H1 (cell line): ENCODE results near the gene GHRH. TPM values are rescaled to one million over a fixed set of nuclear protein-coding genes. Genes with fewer than 3 reads are reported as not detected.

ENCODE experiments used
- CTCF ChIA-PET: fragments of 300-600 bp; sonication (Branson Sonifier 250); formaldehyde crosslinking; loops from one replicate; lab custom pipeline; 2021; ENCODE audit not compliant: partially characterized antibody; lab: Charles Lee
- POLR2A ChIA-PET: fragments of 300-600 bp; sonication (Branson Sonifier 250); formaldehyde crosslinking; loops from one replicate; lab custom pipeline; 2021; ENCODE audit warnings: inconsistent platforms; ENCODE audit not compliant: partially characterized antibody; lab: Charles Lee
- DNase-seq, 2 experiments: peaks; one replicate each; pipeline versions ENCODE4 v3.0.0 to v3.0.0-alpha.2; 2010 to 2022; ENCODE audit warnings: low spot score in 2 of 2, low read depth in 1 of 2, mixed read lengths in 1 of 2
- FAIRE-seq: peaks from 2 replicates; lab custom pipeline; 2011; peaks lifted over from hg19 to GRCh38; lab: Jason Lieb, UNC
- H2AFZ ChIP-seq: 2 replicates; pipeline ENCODE4 v1.8.1; 2012; ENCODE audit warnings: low read length, inconsistent platforms
- H2AK5ac ChIP-seq: 2 replicates; pipeline ENCODE4 v1.6.1; 2013; ENCODE audit warnings: low read depth, low read length
- H2BK120ac ChIP-seq: replicated peaks from 2 replicates; pipeline ENCODE3; 2013; ENCODE audit warnings: low read depth, low read length, inconsistent platforms
- H2BK12ac ChIP-seq: 2 replicates; pipeline ENCODE4 v1.6.1; 2013; ENCODE audit warnings: low read depth, low read length
- H2BK15ac ChIP-seq: 2 replicates; pipeline ENCODE4 v1.6.1; 2013; ENCODE audit warnings: low read length
- H2BK20ac ChIP-seq: 2 replicates; pipeline ENCODE4 v1.6.1; 2013; ENCODE audit warnings: low read length
- H2BK5ac ChIP-seq: 2 replicates; pipeline ENCODE4 v1.6.1; 2013; ENCODE audit warnings: low read depth, low read length
- H3K14ac ChIP-seq: 2 replicates; pipeline ENCODE4 v1.6.1; 2013; ENCODE audit warnings: inconsistent platforms; ENCODE audit not compliant: insufficient read length
- H3K18ac ChIP-seq: 2 replicates; pipeline ENCODE4 v1.6.1; 2013; ENCODE audit warnings: low read length; ENCODE audit errors: extremely low read depth
- H3K23ac ChIP-seq: 2 replicates; pipeline ENCODE4 v1.6.1; 2013; ENCODE audit warnings: inconsistent platforms; ENCODE audit not compliant: insufficient read length
- H3K23me2 ChIP-seq: 2 replicates; pipeline ENCODE4 v1.6.1; 2013; ENCODE audit warnings: low read depth, low read length
- H3K27ac ChIP-seq: 2 replicates; pipeline ENCODE4 v1.6.1; 2011; ENCODE audit warnings: low read depth, low read length, inconsistent platforms
- H3K27me3 ChIP-seq, 4 experiments: replicated peaks in 1 of 4; 1 replicate in 1 of 4; 2 replicates in 3 of 4; pipeline versions ENCODE4 v1.6.1 to v1.8.1; 2011 to 2013; ENCODE audit warnings: low read length in 3 of 4, mild to moderate bottlenecking in 3 of 4, inconsistent platforms in 2 of 4, mixed read lengths in 2 of 4, moderate library complexity in 1 of 4; ENCODE audit not compliant: control insufficient read depth in 3 of 4, insufficient read depth in 3 of 4; ENCODE audit errors: extremely low read depth in 1 of 4
- H3K36me3 ChIP-seq, 4 experiments: 2 replicates each; pipeline versions ENCODE4 v1.6.1 to v1.8.1; 2011 to 2013; ENCODE audit warnings: mild to moderate bottlenecking in 4 of 4, low read length in 3 of 4, moderate library complexity in 2 of 4, control low read depth in 1 of 4, inconsistent platforms in 1 of 4; ENCODE audit not compliant: insufficient read depth in 4 of 4, control insufficient read depth in 2 of 4
- H3K4ac ChIP-seq: replicated peaks from 2 replicates; pipeline ENCODE3; 2013; ENCODE audit warnings: low read length, low read depth, mixed read lengths, inconsistent platforms; ENCODE audit not compliant: insufficient read length
- H3K4me1 ChIP-seq, 4 experiments: replicated peaks in 1 of 4; 1 replicate in 1 of 4; 2 replicates in 3 of 4; pipeline versions ENCODE4 v1.6.1 to v1.8.1; 2011 to 2013; ENCODE audit warnings: low read length in 3 of 4, inconsistent platforms in 2 of 4, mixed read lengths in 1 of 4; ENCODE audit not compliant: insufficient read depth in 4 of 4, control insufficient read depth in 3 of 4
- H3K4me2 ChIP-seq, 2 experiments: 2 replicates each; pipeline versions ENCODE4 v1.6.1 to v1.8.1; 2011 to 2013; ENCODE audit warnings: low read depth in 2 of 2, low read length in 2 of 2, control low read depth in 1 of 2, inconsistent platforms in 1 of 2, mild to moderate bottlenecking in 1 of 2; ENCODE audit not compliant: insufficient read depth in 1 of 2
- H3K4me3 ChIP-seq, 4 experiments: fragments of 200-600, 300-600 bp in 1 of 4; sonication (generic), shearing (Covaris generic), sonication (Bioruptor Twin) in 1 of 4; 2 replicates each; pipeline versions ENCODE4 v1.5.1 to v1.8.1; 2011 to 2016; ENCODE audit warnings: low read length in 4 of 4, low read depth in 3 of 4, control low read depth in 2 of 4, inconsistent platforms in 2 of 4, mild to moderate bottlenecking in 2 of 4, mixed read lengths in 1 of 4, moderate library complexity in 1 of 4; ENCODE audit not compliant: insufficient read depth in 2 of 4; ENCODE audit errors: extremely low read depth in 1 of 4
- H3K56ac ChIP-seq: replicated peaks from 2 replicates; pipeline ENCODE3; 2013; ENCODE audit warnings: low read depth, mild to moderate bottlenecking, mixed read lengths, low read length, inconsistent platforms; ENCODE audit not compliant: insufficient read length
- H3K79me1 ChIP-seq: 2 replicates; pipeline ENCODE4 v1.6.1; 2013; ENCODE audit warnings: low read depth, low read length, control low read depth
- H3K79me2 ChIP-seq, 2 experiments: 2 replicates each; pipeline versions ENCODE4 v1.6.1 to v1.8.1; 2012 to 2013; ENCODE audit warnings: low read length in 2 of 2, mild to moderate bottlenecking in 2 of 2, inconsistent platforms in 1 of 2; ENCODE audit not compliant: insufficient read depth in 2 of 2, control insufficient read depth in 1 of 2
- H3K9ac ChIP-seq, 4 experiments: replicated peaks in 1 of 4; 1 replicate in 1 of 4; 2 replicates in 3 of 4; pipeline versions ENCODE4 v1.6.1 to v1.8.1; 2011 to 2013; ENCODE audit warnings: low read depth in 3 of 4, low read length in 3 of 4, control low read depth in 2 of 4, mild to moderate bottlenecking in 2 of 4, moderate library complexity in 2 of 4, inconsistent platforms in 1 of 4; ENCODE audit errors: extremely low read depth in 1 of 4
- H3K9me3 ChIP-seq, 2 experiments: 2 replicates each; pipeline versions ENCODE4 v1.6.1 to v1.8.1; 2012 to 2013; ENCODE audit warnings: mild to moderate bottlenecking in 2 of 2, moderate library complexity in 2 of 2, control low read depth in 1 of 2, inconsistent platforms in 1 of 2, low read depth in 1 of 2, low read length in 1 of 2, mixed read lengths in 1 of 2; ENCODE audit not compliant: insufficient read depth in 2 of 2
- H4K20me1 ChIP-seq, 2 experiments: replicated peaks in 1 of 2; 2 replicates each; pipeline versions ENCODE3 to v1.8.1; 2011 to 2013; ENCODE audit warnings: inconsistent platforms in 2 of 2, low read length in 2 of 2, mild to moderate bottlenecking in 1 of 2; ENCODE audit not compliant: insufficient read depth in 2 of 2, control insufficient read depth in 1 of 2
- H4K5ac ChIP-seq: 2 replicates; pipeline ENCODE4 v1.6.1; 2013; ENCODE audit warnings: low read length, low read depth, mixed read lengths, inconsistent platforms; ENCODE audit not compliant: insufficient read length
- H4K8ac ChIP-seq: 2 replicates; pipeline ENCODE4 v1.8.0; 2013; ENCODE audit warnings: mild to moderate bottlenecking, moderate library complexity, low read length, inconsistent platforms; ENCODE audit not compliant: insufficient read depth; ENCODE audit errors: extremely low read depth
- H4K91ac ChIP-seq: replicated peaks from 2 replicates; pipeline ENCODE3; 2013; ENCODE audit warnings: low read length, mixed read lengths, inconsistent platforms; ENCODE audit not compliant: insufficient read length
- ASH2L ChIP-seq: fragments of 200-600, 300-600 bp; sonication (generic); IDR thresholded peaks from one replicate; pipeline ENCODE4 v1.7.1; 2017; ENCODE audit warnings: low read length
- BACH1 ChIP-seq: IDR thresholded peaks from 2 replicates; pipeline ENCODE4 v1.6.1; 2012; ENCODE audit warnings: low read length, improper control_type of control experiment
- CBX8 ChIP-seq: fragments of 300-800, 300-1000 bp; sonication (generic); IDR thresholded peaks from 2 replicates; pipeline ENCODE4 v1.7.1; 2016; ENCODE audit warnings: low read depth, low read length, borderline replicate concordance
- CHD2 ChIP-seq: IDR thresholded peaks from 2 replicates; pipeline ENCODE4 v1.6.1; 2012; ENCODE audit warnings: low read length, improper control_type of control experiment
- NRF1 ChIP-seq: IDR thresholded peaks from 2 replicates; pipeline ENCODE4 v1.6.1; 2011; ENCODE audit warnings: mild to moderate bottlenecking, low read depth, low read length, improper control_type of control experiment
- SP4 ChIP-seq: IDR thresholded peaks from 2 replicates; pipeline ENCODE4 v1.6.1; 2012; ENCODE audit warnings: low read length, inconsistent platforms
- WGBS, 2 experiments: shearing (Covaris generic) in 1 of 2; methylation state at CpG; one replicate each; pipeline versions ENCODE4 v1.1.6 to v1.1.7; 2013 to 2015; ENCODE audit warnings: low lambda C conversion rate in 2 of 2, mixed read lengths in 2 of 2, inconsistent platforms in 1 of 2, low coverage in 1 of 2, missing lambda C conversion rate in 1 of 2; ENCODE audit not compliant: insufficient replicate concordance in 2 of 2, insufficient coverage in 1 of 2, insufficient read length in 1 of 2; ENCODE audit errors: extremely low coverage in 1 of 2, missing lambda C conversion rate in 1 of 2; 5-methylcytosine and 5-hydroxymethylcytosine counted together
- polyA plus RNA-seq, 7 experiments: library from polyadenylated mRNA; depleted of rRNA in 3 of 7; stranded (reverse) in 5 of 7; unstranded in 2 of 7; fragments of >200 nt in 5 of 7; fragments of 200-250 nt in 2 of 7; gene quantifications; 1 replicate in 5 of 7; 2 replicates in 1 of 7; 4 replicates in 1 of 7; pipeline versions ENCODE4 v1.2.1 to v1.2.3, GENCODE V29; 2011 to 2013; ENCODE audit warnings: missing spikeins in 2 of 7, mixed read lengths in 2 of 7
- total RNA-seq: library from RNA; stranded (reverse); fragmentation: NEBNext Ultra II Directional; extraction: Animal tissue kit (Norgen Biotek cat#: 25700); gene quantifications from 2 replicates; pipeline ENCODE4 v1.2.1, GENCODE V29; 2021

The GHRH gene
- total and polyA plus RNA-seq, 2 of the 8 experiments (the other 6 are each of a cell fraction or from before 2014, with no cell fraction given), result not detected

GRCh38 chr20:37273988-37274387 is 12.4 kb upstream of the GHRH start:
- H2BK15ac ChIP-seq, result no peak overlapping the region
- FAIRE-seq (no peak), DNase-seq (no peak)
- no peak overlapping the region for H2BK5ac ChIP-seq
- no peaks in the 10 kb centered on the region for H3K79me1 ChIP-seq
- no peak overlapping the region for H2AK5ac ChIP-seq
- H3K4me2 ChIP-seq, result no peak overlapping the region
- TF ChIP-seq NRF1, result no peak
- no peak for TF ChIP-seq ASH2L
- no peak for TF ChIP-seq BACH1
- no peak for TF ChIP-seq CBX8
- TF ChIP-seq SP4, result no peak
- no peak for TF ChIP-seq CHD2
- no peak overlapping the region; the same call in 1 of the 2 replicates for H3K27ac ChIP-seq
- no peaks in the 10 kb centered on the region for H4K20me1 ChIP-seq
- peaks cover 0 to 3% (median 1%) of the 10 kb centered on the region in 4 experiments; a peak in 4 of 7 replicates for H3K4me1 ChIP-seq
- no peak overlapping the region for H2BK12ac ChIP-seq
- ChIA-PET POLR2A (interaction anchor here (1.2 kb wide), 1 partner anchor 15 kb away, joined by 3 read pairs; the partner anchor contains the start of gene MANBAL), CTCF (interaction anchor here (1.0 to 10.0 kb wide), 3 partner anchors 9 to 260 kb away, joined by 3 to 91 read pairs (median 21); no protein-coding TSS in a partner anchor)
- H3K36me3 ChIP-seq, result no peaks in the 10 kb centered on the region
- H2BK120ac ChIP-seq, result no peak overlapping the region
- no peak overlapping the region for H4K8ac ChIP-seq
- H3K9me3 ChIP-seq, result 0 out of 4 replicates have a peak, but pooled peaks cover 0 to 4% of the 10 kb centered on the region in 2 experiments
- H3K18ac ChIP-seq, result no peak overlapping the region
- H3K56ac ChIP-seq, result no peak overlapping the region
- H2AFZ ChIP-seq, result no peak overlapping the region
- H4K5ac ChIP-seq, result no peak overlapping the region
- no peaks in the 10 kb centered on the region for H3K27me3 ChIP-seq
- H3K23ac ChIP-seq, result no peak overlapping the region
- 80% methylated on average over 1 of the region's 1 CpG; no CpG with 5 or more reads in 1 of the 2 experiments for WGBS, 2 experiments
- H3K9ac ChIP-seq, result no peak overlapping the region
- H3K79me2 ChIP-seq, result no peaks in the 10 kb centered on the region
- no peak overlapping the region for H4K91ac ChIP-seq
- no peak overlapping the region for H3K4ac ChIP-seq
- H3K14ac ChIP-seq, result no peak overlapping the region
- H3K4me3 ChIP-seq, result no peak overlapping the region
- H2BK20ac ChIP-seq, result no peak overlapping the region
- no peaks in the 10 kb centered on the region for H3K23me2 ChIP-seq
